ENCODE results near the gene ETFBKMT.

DNA sequence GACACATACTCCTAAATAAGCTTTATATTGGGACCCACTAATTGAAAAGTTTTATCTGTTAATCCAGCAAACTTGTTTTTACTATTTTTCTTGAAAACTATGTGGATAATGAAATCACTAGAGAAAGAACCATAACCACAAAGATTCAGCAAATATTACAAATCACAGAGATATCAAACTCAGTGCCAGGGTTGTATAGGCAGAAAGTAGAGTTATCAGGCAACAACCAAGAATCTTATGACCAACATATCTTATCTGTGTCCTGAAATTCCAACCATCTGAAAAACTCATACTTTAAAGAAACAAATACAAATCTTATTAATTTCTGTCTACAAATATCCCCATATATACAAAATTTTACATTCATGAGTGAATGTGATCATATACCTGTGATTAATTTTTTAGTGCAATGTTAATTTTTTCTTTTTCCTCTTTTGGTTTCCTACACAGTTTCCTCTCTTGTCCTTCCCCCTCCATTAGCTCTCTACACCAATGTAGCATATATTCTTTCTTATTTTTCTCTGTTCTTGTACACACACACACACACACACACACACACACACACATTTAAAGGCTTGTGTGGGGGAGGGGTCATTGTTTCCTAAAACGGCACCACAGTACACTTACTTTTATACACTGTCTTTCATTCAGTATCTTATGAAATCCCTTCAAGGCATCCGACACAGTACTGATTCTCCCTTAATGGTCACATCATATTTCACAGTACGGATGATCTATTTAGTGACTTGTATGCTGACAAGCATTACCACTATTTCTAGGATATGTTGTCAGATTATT lies 50.7 kb downstream of the ETFBKMT start:
- TF ChIP-seq, protein P1, sequence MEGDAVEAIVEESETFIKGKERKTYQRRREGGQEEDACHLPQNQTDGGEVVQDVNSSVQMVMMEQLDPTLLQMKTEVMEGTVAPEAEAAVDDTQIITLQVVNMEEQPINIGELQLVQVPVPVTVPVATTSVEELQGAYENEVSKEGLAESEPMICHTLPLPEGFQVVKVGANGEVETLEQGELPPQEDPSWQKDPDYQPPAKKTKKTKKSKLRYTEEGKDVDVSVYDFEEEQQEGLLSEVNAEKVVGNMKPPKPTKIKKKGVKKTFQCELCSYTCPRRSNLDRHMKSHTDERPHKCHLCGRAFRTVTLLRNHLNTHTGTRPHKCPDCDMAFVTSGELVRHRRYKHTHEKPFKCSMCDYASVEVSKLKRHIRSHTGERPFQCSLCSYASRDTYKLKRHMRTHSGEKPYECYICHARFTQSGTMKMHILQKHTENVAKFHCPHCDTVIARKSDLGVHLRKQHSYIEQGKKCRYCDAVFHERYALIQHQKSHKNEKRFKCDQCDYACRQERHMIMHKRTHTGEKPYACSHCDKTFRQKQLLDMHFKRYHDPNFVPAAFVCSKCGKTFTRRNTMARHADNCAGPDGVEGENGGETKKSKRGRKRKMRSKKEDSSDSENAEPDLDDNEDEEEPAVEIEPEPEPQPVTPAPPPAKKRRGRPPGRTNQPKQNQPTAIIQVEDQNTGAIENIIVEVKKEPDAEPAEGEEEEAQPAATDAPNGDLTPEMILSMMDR (IDR thresholded peaks at IDR 0.05), result no peak
- TF ChIP-seq SMC3 (IDR thresholded peaks at IDR 0.05; ENCODE audit: low read depth, low read length) (no peak), EZH2phosphoT487 (IDR thresholded peaks at IDR 0.05; ENCODE audit: borderline replicate concordance, low read depth) (no peak), USF1 (IDR thresholded peaks at IDR 0.05; ENCODE audit: borderline replicate concordance, low read depth) (no peak), MXI1 (IDR thresholded peaks at IDR 0.05; ENCODE audit: low read depth, low read length) (no peak), GATA2 (CRISPR knock-in tag; IDR thresholded peaks at IDR 0.05) (no peak), SIN3A (IDR thresholded peaks at IDR 0.05; ENCODE audit: borderline replicate concordance, low read depth, low read length) (no peak)
- TF ChIP-seq, protein P2, sequence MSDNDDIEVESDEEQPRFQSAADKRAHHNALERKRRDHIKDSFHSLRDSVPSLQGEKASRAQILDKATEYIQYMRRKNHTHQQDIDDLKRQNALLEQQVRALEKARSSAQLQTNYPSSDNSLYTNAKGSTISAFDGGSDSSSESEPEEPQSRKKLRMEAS (IDR thresholded peaks at IDR 0.05; ENCODE audit: low read depth), result no peak
